Mononuclear cell (primary cell): Measurements from ENCODE around the gene PIEZO2. TPM values are rescaled to one million over a fixed set of nuclear protein-coding genes. Genes with fewer than 3 reads are reported as not detected.
"Not testable (repeated sequence)": the region's sequence is repeated elsewhere in the genome, so short reads cannot be mapped to it uniquely, and the experiment has no call there.

Source experiments
- H3K27me3 ChIP-seq: 2 replicates; pipeline ENCODE4 v1.6.0; 2011; ENCODE audit warnings: low read length, control low read depth; ENCODE audit not compliant: insufficient read depth
- H3K4me1 ChIP-seq: 2 replicates; pipeline ENCODE4 v1.5.1; 2011; ENCODE audit warnings: mild to moderate bottlenecking, low read length, control low read depth; ENCODE audit not compliant: insufficient read depth
- H3K4me3 ChIP-seq: 2 replicates; pipeline ENCODE4 v1.5.1; 2011; ENCODE audit warnings: mild to moderate bottlenecking, low read length, moderate library complexity
- H3K9me3 ChIP-seq: 2 replicates; pipeline ENCODE4 v1.5.1; 2011; ENCODE audit warnings: low read depth, mild to moderate bottlenecking, control low read depth, low read length
- total RNA-seq: library from RNA; depleted of rRNA; stranded (reverse); fragments of >200 nt; gene quantifications from one replicate; pipeline ENCODE4 v1.2.3, GENCODE V29; 2012

Gene PIEZO2
- total RNA-seq, 1 donor, result 0.21 TPM

GRCh38 chr18:10852385-10853303, 296.7 kb downstream of the PIEZO2 start:
- Histone ChIP-seq H3K9me3 (no peaks in the 10 kb centered on the region), H3K27me3 (no peaks in the 10 kb centered on the region), H3K4me1 (no peaks in the 10 kb centered on the region), H3K4me3 (no peak overlapping the region)

DNA sequence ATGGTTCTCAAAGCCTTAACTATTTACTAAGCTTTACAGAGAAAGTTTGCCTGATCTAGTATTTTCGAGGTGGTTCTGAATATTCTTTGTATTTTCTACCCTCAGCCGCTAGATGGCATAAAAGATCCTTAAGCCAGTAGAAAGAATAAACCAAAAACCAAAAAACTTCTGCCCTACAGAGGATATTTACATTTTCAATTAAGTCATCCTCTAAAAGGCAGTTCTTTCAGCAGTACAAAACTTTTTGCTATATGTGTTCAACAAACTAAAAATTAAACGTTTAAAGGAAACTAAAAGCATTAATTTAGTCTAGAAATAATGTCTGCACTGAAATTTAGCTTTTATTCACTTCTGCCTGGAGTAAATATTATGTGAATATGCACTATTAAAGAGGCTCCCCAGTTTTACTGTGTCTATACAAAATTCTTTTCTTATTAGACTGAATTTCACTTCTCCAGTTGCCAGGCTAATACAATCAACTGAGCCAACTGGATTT, 297.5 kb downstream of the PIEZO2 start:
- H3K27me3 ChIP-seq, result no peaks in the 10 kb centered on the region
- no peak overlapping the region for H3K4me3 ChIP-seq
- no peaks in the 10 kb centered on the region for H3K4me1 ChIP-seq
- H3K9me3 ChIP-seq, result no peaks in the 10 kb centered on the region

GRCh38 chr18:10850840-10851239, 298.5 kb downstream of the PIEZO2 start:
- H3K9me3 ChIP-seq, result no peaks in the 10 kb centered on the region
- H3K4me3 ChIP-seq, result no peak overlapping the region
- H3K4me1 ChIP-seq, result no peaks in the 10 kb centered on the region
- H3K27me3 ChIP-seq, result no peaks in the 10 kb centered on the region

DNA sequence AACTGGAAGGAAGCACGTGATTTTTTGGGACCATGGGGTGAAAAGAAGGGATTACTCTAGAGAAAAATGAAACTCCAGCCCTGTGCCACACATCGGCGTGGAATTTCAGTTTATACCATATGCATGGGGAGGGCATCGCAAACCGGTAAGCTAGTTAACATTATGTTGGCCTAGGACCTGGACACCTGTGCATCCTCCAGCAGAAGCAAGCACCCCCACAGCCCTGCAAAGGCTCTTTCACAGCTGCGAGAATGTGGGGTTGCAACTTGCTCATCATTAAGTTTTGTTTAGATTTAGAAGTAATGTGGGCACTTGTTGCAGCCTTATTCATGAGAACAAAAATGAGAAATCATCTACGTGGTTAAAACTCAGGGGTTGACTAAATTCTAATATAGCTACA, 299.2 kb downstream of the PIEZO2 start:
- no peaks in the 10 kb centered on the region for H3K9me3 ChIP-seq
- H3K4me1 ChIP-seq, result no peaks in the 10 kb centered on the region
- no peak overlapping the region for H3K4me3 ChIP-seq
- H3K27me3 ChIP-seq, result no peaks in the 10 kb centered on the region

DNA sequence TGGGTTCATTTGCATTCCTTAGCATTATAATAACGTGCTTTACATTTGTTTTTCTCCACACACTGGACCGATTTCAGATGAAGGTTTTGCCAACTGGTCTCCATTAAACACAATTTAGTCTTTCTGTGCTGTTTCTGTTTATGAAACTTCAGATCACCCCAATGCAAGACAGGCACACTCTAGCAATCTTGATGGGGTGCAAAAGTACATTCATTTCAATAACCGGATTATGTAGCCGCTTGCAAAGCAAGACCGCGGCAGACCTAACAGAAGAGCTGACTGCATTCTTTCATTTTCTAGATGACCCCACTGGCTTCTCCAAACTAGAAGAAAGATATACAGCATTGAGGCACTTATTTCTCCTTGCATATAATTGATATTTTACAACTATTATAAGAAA, 301.5 kb downstream of the PIEZO2 start:
- no peaks in the 10 kb centered on the region for H3K27me3 ChIP-seq
- H3K4me1 ChIP-seq, result no peaks in the 10 kb centered on the region
- H3K9me3 ChIP-seq, result no peaks in the 10 kb centered on the region
- H3K4me3 ChIP-seq, result no peak overlapping the region

DNA sequence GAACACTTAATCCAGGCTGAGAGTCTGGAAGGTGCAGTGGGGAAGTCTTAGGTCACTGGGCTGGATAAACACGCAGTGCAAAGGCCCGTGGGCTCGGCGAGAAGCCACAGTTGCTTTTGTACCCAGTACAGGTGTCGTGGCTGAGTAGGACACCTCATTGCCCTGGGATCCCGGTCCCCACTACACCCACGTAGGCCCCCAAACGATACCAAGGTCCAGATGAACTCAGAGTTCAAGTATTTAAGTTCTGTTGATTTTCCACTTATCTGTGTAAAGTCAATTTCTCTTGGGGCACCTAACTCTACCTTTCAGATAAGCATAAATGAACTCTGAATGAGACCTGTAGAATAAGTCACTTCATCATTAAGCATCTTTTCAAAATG, 302.0 kb downstream of the PIEZO2 start:
- no peaks in the 10 kb centered on the region for H3K27me3 ChIP-seq
- no peaks in the 10 kb centered on the region for H3K9me3 ChIP-seq
- no peaks in the 10 kb centered on the region for H3K4me1 ChIP-seq
- no peak overlapping the region for H3K4me3 ChIP-seq

DNA sequence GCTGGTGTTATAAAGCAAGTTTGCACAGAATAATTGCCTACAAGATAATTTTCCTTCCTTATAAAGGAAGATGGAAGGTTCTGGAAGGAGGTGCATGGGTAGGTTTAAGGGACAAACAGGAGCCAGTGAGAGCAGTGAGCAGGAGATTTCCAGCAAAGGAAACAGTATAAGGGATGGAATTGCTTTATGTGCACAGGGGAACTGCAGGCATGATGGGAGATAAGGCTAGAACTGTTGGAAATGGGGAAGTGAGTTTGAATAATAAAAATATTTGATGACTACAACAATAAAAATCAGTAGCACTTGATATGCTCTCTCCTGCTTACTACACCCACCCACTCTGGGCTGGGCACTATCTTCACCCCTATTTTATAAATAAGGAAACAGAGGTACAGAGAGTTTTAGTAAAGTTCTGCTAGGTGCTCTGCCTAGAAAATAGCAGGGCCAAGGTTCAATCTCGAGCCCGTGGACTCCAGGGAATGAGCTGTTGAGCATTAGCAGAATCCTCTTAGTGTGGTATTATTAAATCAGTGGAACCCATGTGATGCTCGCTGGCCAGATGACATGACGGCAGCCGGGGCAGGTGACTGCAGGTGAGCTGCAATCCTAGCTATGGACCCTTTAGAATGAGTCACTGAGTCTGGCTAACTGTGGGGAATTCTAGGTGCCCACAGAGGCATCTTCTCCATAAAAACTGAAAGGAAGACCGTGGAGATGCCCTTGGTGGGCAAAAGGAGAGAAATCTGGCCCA, 302.5 kb downstream of the PIEZO2 start:
- no peak overlapping the region for H3K4me3 ChIP-seq
- H3K9me3 ChIP-seq, result no peaks in the 10 kb centered on the region
- H3K27me3 ChIP-seq, result no peaks in the 10 kb centered on the region
- no peaks in the 10 kb centered on the region for H3K4me1 ChIP-seq

DNA sequence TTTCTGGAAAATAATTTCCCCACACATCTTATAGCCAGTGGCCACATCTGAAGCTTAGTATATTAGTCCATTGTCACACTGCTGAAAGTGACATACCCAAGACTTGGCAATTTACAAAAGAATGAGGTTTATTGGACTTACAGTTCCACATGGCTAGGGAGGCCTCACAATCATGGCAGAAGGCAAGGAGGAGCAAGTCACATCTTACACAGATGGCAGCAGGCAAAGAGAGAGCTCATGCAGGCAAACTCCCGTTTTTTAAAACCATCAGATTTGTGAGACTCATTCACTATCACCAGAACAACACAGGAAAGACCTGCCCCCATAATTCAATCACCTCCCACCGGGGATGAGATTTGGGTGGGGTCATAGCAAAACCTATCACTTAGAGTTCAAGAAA, 303.3 kb downstream of the PIEZO2 start:
- not testable (repeated sequence) for H3K27me3 ChIP-seq, H3K9me3 ChIP-seq, H3K4me3 ChIP-seq

DNA sequence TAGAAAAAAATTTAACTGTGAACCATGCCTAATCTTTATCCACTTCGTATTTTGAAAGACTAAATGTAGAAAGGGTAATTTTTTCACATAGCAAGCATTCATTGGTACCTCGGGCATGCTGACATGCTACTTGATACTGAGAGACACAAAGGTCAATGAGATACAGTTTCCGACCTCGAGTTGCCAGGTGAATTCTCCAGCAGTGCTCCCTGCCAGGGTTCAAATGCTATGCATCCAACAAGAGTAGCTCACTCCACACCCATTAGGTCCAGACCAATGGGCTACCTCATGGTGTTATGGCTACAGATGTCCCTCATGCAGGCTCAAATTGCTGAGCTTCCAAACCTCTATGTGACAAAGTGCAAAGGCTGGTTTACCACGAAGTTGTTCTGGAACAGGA, 305.8 kb downstream of the PIEZO2 start:
- no peak overlapping the region for H3K4me3 ChIP-seq
- no peaks in the 10 kb centered on the region for H3K4me1 ChIP-seq
- no peaks in the 10 kb centered on the region for H3K27me3 ChIP-seq
- no peaks in the 10 kb centered on the region for H3K9me3 ChIP-seq

More for the DNA sequence above, 303.3 kb downstream of the PIEZO2 start:
- not testable (repeated sequence) for H3K4me1 ChIP-seq

DNA sequence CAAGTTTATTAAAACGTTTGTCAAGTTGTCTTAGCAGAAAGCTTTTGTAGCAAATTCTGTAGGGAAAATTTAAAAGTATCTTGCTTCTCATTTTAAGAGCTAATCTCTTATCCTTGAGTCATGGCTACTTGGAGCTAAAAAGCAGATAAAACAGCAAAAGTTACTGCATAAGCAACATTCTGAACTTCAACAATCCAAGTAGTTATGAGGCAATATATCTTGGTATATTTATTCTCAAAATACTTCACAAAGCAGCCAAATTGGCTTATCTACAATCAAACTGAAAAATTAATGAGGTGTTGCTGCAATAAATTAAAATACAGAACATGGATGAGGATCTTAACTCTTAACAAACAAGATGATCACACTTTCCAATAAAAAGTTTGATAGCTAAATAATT, 306.5 kb downstream of the PIEZO2 start:
- Histone ChIP-seq H3K4me1 (no peaks in the 10 kb centered on the region), H3K9me3 (no peaks in the 10 kb centered on the region), H3K27me3 (no peaks in the 10 kb centered on the region), H3K4me3 (no peak overlapping the region)

DNA sequence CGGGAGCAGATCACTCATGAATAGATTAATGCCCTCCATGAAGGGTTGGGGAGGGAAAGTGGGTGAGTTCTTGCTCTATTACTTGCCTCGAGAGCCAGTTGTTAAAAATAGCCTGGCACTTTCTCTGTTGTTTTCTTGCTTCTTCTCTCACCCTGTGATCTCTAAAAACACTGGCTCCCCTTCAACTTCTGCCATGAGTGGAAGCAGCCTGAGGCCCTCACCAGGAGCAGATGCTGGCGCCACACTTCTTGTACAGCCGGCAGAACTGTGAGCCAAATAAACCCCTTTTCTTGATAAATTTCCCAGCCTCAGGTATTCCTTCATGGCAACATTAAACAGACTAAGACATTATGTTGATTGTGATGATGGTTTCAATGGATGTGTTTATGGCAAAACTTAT, 307.0 kb downstream of the PIEZO2 start:
- H3K27me3 ChIP-seq, result no peaks in the 10 kb centered on the region
- H3K4me3 ChIP-seq, result no peak overlapping the region
- H3K4me1 ChIP-seq, result no peaks in the 10 kb centered on the region
- no peaks in the 10 kb centered on the region for H3K9me3 ChIP-seq

DNA sequence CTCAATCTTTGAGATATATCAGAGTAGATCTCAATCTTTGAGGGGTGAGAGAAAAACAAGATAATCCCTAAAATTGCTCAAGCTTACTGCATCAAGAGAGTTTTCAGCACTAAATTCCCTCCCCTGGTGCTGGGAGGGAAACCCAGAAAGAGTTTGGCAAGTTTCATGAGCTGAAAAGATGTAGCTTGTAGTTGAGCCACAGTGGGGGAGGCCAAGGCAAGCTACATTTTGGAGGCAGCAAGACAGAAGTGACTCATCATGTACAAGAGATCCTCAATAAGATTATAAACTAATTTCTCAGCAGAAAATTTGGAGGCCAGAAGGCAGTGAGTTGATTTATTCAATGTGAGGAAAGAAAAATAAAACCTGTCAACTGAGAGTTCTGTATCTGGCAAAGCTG, 308.2 kb downstream of the PIEZO2 start:
- no peaks in the 10 kb centered on the region for H3K4me1 ChIP-seq
- no peaks in the 10 kb centered on the region for H3K9me3 ChIP-seq
- H3K4me3 ChIP-seq, result no peak overlapping the region

GRCh38 chr18:10840743-10841142, 308.6 kb downstream of the PIEZO2 start:
- no peaks in the 10 kb centered on the region for H3K4me1 ChIP-seq
- no peak overlapping the region for H3K4me3 ChIP-seq
- no peaks in the 10 kb centered on the region for H3K9me3 ChIP-seq
- no peaks in the 10 kb centered on the region for H3K27me3 ChIP-seq

More for the DNA sequence above, 308.2 kb downstream of the PIEZO2 start:
- H3K27me3 ChIP-seq, result no peaks in the 10 kb centered on the region

DNA sequence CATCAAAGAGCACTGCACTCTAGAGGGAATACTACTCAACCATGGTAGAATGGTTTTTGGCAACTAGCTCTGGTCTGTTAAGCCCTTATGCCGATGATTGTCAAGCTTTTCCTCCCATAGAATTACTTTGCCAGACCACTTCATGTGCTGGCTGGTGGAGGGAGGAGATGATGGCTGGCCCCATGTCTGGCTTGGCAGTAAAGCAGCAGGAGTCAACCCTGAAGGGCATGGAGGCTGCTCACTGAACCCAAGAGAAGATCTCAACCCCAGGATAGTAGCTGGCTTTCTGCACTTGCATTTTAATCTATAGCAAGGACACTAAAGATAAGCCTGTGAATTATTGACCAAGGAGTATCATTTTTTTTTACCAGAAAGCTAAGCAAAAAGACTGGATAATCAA, 309.9 kb downstream of the PIEZO2 start:
- Histone ChIP-seq H3K4me1 (no peaks in the 10 kb centered on the region), H3K4me3 (no peak overlapping the region), H3K9me3 (no peaks in the 10 kb centered on the region), H3K27me3 (no peaks in the 10 kb centered on the region)

DNA sequence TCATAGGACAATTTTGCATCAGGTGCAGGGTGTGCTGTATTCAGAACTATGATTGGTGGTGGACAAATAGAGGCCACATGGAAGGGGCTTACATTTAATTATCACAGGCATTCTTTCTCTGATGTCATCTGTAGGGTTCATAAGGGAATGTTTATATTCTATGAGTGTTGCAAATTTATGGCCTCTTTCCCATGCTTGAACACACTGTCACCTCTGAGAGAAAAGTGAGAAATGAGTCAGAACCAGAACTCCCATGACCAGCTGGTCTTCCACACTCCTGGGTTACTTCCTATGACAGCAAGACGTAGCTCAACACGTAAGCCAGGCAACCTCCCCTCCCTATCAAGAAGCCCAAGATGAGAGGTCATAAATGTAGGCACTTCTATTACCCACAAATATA, 310.8 kb downstream of the PIEZO2 start:
- Histone ChIP-seq H3K4me3 (no peak overlapping the region), H3K27me3 (no peaks in the 10 kb centered on the region), H3K4me1 (no peaks in the 10 kb centered on the region), H3K9me3 (no peaks in the 10 kb centered on the region)
